ENCODE results near the gene EXOC3.

DNA sequence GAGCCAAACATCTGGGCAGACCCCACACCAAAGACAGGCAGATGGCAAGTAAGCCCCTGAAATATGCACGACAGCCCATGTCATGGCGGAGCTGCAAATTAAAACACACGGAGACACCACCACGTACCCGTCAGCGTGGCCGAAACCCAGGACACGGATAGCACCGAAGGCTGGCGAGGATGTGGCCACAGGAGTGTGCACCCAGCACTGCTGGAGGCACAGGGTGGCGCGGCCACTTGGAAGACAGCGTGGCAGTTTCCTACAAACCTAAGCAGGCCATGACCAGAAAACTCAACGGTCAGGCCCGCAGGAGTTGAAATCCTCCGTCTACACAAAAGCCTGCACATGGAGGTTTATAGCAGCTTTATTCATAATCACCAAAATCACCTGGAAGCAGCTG, 68.5 kb downstream of the EXOC3 start:
- TF ChIP-seq, protein P1, sequence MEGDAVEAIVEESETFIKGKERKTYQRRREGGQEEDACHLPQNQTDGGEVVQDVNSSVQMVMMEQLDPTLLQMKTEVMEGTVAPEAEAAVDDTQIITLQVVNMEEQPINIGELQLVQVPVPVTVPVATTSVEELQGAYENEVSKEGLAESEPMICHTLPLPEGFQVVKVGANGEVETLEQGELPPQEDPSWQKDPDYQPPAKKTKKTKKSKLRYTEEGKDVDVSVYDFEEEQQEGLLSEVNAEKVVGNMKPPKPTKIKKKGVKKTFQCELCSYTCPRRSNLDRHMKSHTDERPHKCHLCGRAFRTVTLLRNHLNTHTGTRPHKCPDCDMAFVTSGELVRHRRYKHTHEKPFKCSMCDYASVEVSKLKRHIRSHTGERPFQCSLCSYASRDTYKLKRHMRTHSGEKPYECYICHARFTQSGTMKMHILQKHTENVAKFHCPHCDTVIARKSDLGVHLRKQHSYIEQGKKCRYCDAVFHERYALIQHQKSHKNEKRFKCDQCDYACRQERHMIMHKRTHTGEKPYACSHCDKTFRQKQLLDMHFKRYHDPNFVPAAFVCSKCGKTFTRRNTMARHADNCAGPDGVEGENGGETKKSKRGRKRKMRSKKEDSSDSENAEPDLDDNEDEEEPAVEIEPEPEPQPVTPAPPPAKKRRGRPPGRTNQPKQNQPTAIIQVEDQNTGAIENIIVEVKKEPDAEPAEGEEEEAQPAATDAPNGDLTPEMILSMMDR (IDR thresholded peaks at IDR 0.05), result no peak
- TF ChIP-seq POLR2A (IDR thresholded peaks at IDR 0.05), result no peak
